Naive B cell (primary cell): ENCODE data around the gene AIG1. TPM values are rescaled to one million over a fixed set of nuclear protein-coding genes. Genes with fewer than 3 reads are reported as not detected.

Experiments
- ATAC-seq, 2 donors: fragments of 150-1000 bp; cut with Tn5 transposase; 2 replicates each; pipeline ENCODE4 v1.10.0; 2021; ENCODE audit warnings: low read depth in 2 of 2, mild to moderate bottlenecking in 2 of 2, moderate library complexity in 2 of 2
- DNase-seq: peaks from one replicate; pipeline ENCODE4 v3.0.0; 2022
- H3K27ac Mint-ChIP-seq, 6 donors: one replicate each; pipeline ENCODE4 v1.8.0; 2020 to 2022; ENCODE audit warnings: mild to moderate bottlenecking in 6 of 6, mixed read lengths in 6 of 6, moderate library complexity in 5 of 6, inconsistent platforms in 2 of 6
- H3K27me3 Mint-ChIP-seq, 3 donors: one replicate each; pipeline ENCODE4 v1.8.0; 2021 to 2022; ENCODE audit warnings: mixed read lengths in 3 of 3, mild to moderate bottlenecking in 1 of 3
- H3K36me3 Mint-ChIP-seq, 2 donors: one replicate each; pipeline ENCODE4 v1.8.0; 2020 to 2022; ENCODE audit warnings: mixed read lengths in 2 of 2, inconsistent platforms in 1 of 2, mild to moderate bottlenecking in 1 of 2
- H3K4me1 Mint-ChIP-seq, 3 donors: one replicate each; pipeline ENCODE4 v1.8.0; 2020 to 2022; ENCODE audit warnings: mixed read lengths in 3 of 3, inconsistent platforms in 1 of 3, mild to moderate bottlenecking in 1 of 3, moderate library complexity in 1 of 3
- H3K4me3 Mint-ChIP-seq, 8 donors: one replicate each; pipeline ENCODE4 v1.8.0; 2020 to 2022; ENCODE audit warnings: mild to moderate bottlenecking in 8 of 8, mixed read lengths in 8 of 8, moderate library complexity in 8 of 8, inconsistent platforms in 2 of 8
- H3K9me3 Mint-ChIP-seq, 7 donors: one replicate each; pipeline ENCODE4 v1.8.0; 2020 to 2022; ENCODE audit warnings: mixed read lengths in 7 of 7, mild to moderate bottlenecking in 5 of 7, inconsistent platforms in 2 of 7, moderate library complexity in 1 of 7
- polyA plus RNA-seq, 6 donors: library from polyadenylated mRNA; unstranded; fragments of 300-500 nt; fragmentation: Illumina TruSeq; gene quantifications; one replicate each; pipeline ENCODE4 v1.2.3, GENCODE V29; 2021; ENCODE audit warnings: low read depth in 6 of 6

The AIG1 gene
- polyA plus RNA-seq, 6 donors from 2014 or later: 8.2 to 14.7 (median 12.3) TPM

- Mint-ChIP-seq H3K36me3 (no peaks in the 10 kb centered on the region), H3K9me3 (peaks cover 0 to 4% (median 0%) of the 10 kb centered on the region in 7 donors), H3K4me3 (no peak overlapping the region), H3K27me3 (no peaks in the 10 kb centered on the region), H3K4me1 (peaks cover 5 to 12% (median 12%) of the 10 kb centered on the region in 3 donors), H3K27ac (no peak overlapping the region)
- no peak for DNase-seq
- ATAC-seq: no peak
These were observed 48.5 kb downstream of the AIG1 start for GRCh38 chr6:143109196-143109595.

- Mint-ChIP-seq H3K27ac (peak overlapping the region in 1 of 6 donors; percentile 0), H3K4me1 (peaks cover 5 to 12% (median 12%) of the 10 kb centered on the region in 3 donors), H3K27me3 (no peaks in the 10 kb centered on the region), H3K36me3 (no peaks in the 10 kb centered on the region), H3K4me3 (peak overlapping the region in 1 of 8 donors; percentile 25), H3K9me3 (peaks cover 0 to 4% (median 0%) of the 10 kb centered on the region in 7 donors)
- ATAC-seq (no peak), DNase-seq (no peak)
These were observed 49.9 kb downstream of the AIG1 start for GRCh38 chr6:143110572-143110971.

GRCh38 chr6:143110996-143111395 lies 50.3 kb downstream of the AIG1 start:
- Mint-ChIP-seq H3K27ac (no peak overlapping the region), H3K27me3 (no peaks in the 10 kb centered on the region), H3K9me3 (peaks cover 0 to 4% (median 0%) of the 10 kb centered on the region in 7 donors), H3K36me3 (no peaks in the 10 kb centered on the region), H3K4me3 (no peak overlapping the region), H3K4me1 (peaks cover 5 to 12% (median 12%) of the 10 kb centered on the region in 3 donors)
- no peak for ATAC-seq
- no peak for DNase-seq

- Mint-ChIP-seq H3K9me3 (peaks cover 0 to 4% (median 0%) of the 10 kb centered on the region in 7 donors), H3K4me1 (peaks cover 5 to 12% (median 12%) of the 10 kb centered on the region in 3 donors), H3K4me3 (no peak overlapping the region), H3K36me3 (no peaks in the 10 kb centered on the region), H3K27me3 (no peaks in the 10 kb centered on the region), H3K27ac (peak overlapping the region in 1 of 6 donors; percentile 1)
- no peak for ATAC-seq
- no peak for DNase-seq
These were observed 50.8 kb downstream of the AIG1 start for GRCh38 chr6:143111443-143111842.

GRCh38 chr6:143112084-143112768 lies 51.5 kb downstream of the AIG1 start:
- H3K36me3 Mint-ChIP-seq: peaks cover 0 to under 1% of the 10 kb centered on the region in 2 donors
- peaks cover 5 to 12% (median 12%) of the 10 kb centered on the region in 3 donors for H3K4me1 Mint-ChIP-seq
- peak overlapping the region in 1 of 8 donors; percentile 10 for H3K4me3 Mint-ChIP-seq
- DNase-seq: no peak
- no peak for ATAC-seq
- H3K9me3 Mint-ChIP-seq: peaks cover 0 to 4% (median 0%) of the 10 kb centered on the region in 7 donors
- no peaks in the 10 kb centered on the region for H3K27me3 Mint-ChIP-seq
- peak overlapping the region in 1 of 6 donors; percentile 4 for H3K27ac Mint-ChIP-seq

GRCh38 chr6:143112837-143113236 lies 52.1 kb downstream of the AIG1 start:
- peaks cover 0 to 4% of the 10 kb centered on the region in 2 donors for H3K36me3 Mint-ChIP-seq
- H3K27ac Mint-ChIP-seq: no peak overlapping the region
- no peak for DNase-seq
- no peak overlapping the region for H3K4me3 Mint-ChIP-seq
- H3K9me3 Mint-ChIP-seq: peaks cover 0 to 4% (median 0%) of the 10 kb centered on the region in 7 donors
- H3K4me1 Mint-ChIP-seq: peaks cover 5 to 12% (median 12%) of the 10 kb centered on the region in 3 donors
- H3K27me3 Mint-ChIP-seq: no peaks in the 10 kb centered on the region
- ATAC-seq: no peak

GRCh38 chr6:143115728-143116127 lies 55.0 kb downstream of the AIG1 start:
- no peak for ATAC-seq
- no peak for DNase-seq
- H3K36me3 Mint-ChIP-seq: peaks cover 0 to 4% of the 10 kb centered on the region in 2 donors
- H3K27ac Mint-ChIP-seq: no peak overlapping the region
- H3K4me1 Mint-ChIP-seq: peaks cover under 1 to 7% (median 6%) of the 10 kb centered on the region in 3 donors
- H3K9me3 Mint-ChIP-seq: peaks cover 0 to 11% (median 0%) of the 10 kb centered on the region in 7 donors
- H3K27me3 Mint-ChIP-seq: no peaks in the 10 kb centered on the region
- no peak overlapping the region for H3K4me3 Mint-ChIP-seq

- Mint-ChIP-seq H3K27ac (no peak overlapping the region), H3K4me1 (peaks cover 0 to 3% (median 3%) of the 10 kb centered on the region in 3 donors), H3K27me3 (no peaks in the 10 kb centered on the region), H3K4me3 (no peak overlapping the region), H3K9me3 (peaks cover 2 to 17% (median 6%) of the 10 kb centered on the region in 7 donors), H3K36me3 (peaks cover 10 to 11% of the 10 kb centered on the region in 2 donors)
- ATAC-seq: no peak
- DNase-seq: no peak
These were observed 56.4 kb downstream of the AIG1 start for GRCh38 chr6:143117108-143117507.

- DNase-seq: no peak
- no peak for ATAC-seq
- Mint-ChIP-seq H3K9me3 (peaks cover 2 to 17% (median 6%) of the 10 kb centered on the region in 7 donors), H3K27ac (no peak overlapping the region), H3K27me3 (no peaks in the 10 kb centered on the region), H3K36me3 (peaks cover 10 to 11% of the 10 kb centered on the region in 2 donors), H3K4me1 (no peaks in the 10 kb centered on the region), H3K4me3 (no peak overlapping the region)
These were observed 58.6 kb downstream of the AIG1 start for GRCh38 chr6:143119260-143119659.

GRCh38 chr6:143123081-143123480 lies 62.4 kb downstream of the AIG1 start:
- ATAC-seq (no peak), DNase-seq (no peak)
- Mint-ChIP-seq H3K36me3 (peaks cover 10 to 11% of the 10 kb centered on the region in 2 donors), H3K4me1 (no peaks in the 10 kb centered on the region), H3K4me3 (no peak overlapping the region), H3K9me3 (peaks cover 2 to 17% (median 7%) of the 10 kb centered on the region in 7 donors), H3K27me3 (no peaks in the 10 kb centered on the region), H3K27ac (no peak overlapping the region)

- DNase-seq: no peak
- Mint-ChIP-seq H3K36me3 (peaks cover 10 to 15% of the 10 kb centered on the region in 2 donors), H3K27me3 (no peaks in the 10 kb centered on the region), H3K4me3 (no peak overlapping the region), H3K9me3 (peaks cover 2 to 17% (median 7%) of the 10 kb centered on the region in 7 donors), H3K4me1 (no peaks in the 10 kb centered on the region), H3K27ac (no peak overlapping the region)
- no peak for ATAC-seq
These were observed 63.3 kb downstream of the AIG1 start for GRCh38 chr6:143123941-143124340.

- no peaks in the 10 kb centered on the region for H3K4me1 Mint-ChIP-seq
- DNase-seq (no peak), ATAC-seq (no peak)
- no peak overlapping the region for H3K27ac Mint-ChIP-seq
- H3K36me3 Mint-ChIP-seq: peaks cover 10 to 15% of the 10 kb centered on the region in 2 donors
- no peak overlapping the region for H3K4me3 Mint-ChIP-seq
- no peaks in the 10 kb centered on the region for H3K27me3 Mint-ChIP-seq
- H3K9me3 Mint-ChIP-seq: peaks cover 2 to 14% (median 10%) of the 10 kb centered on the region in 7 donors
These were observed 64.8 kb downstream of the AIG1 start for GRCh38 chr6:143125455-143125854.

GRCh38 chr6:143125864-143126573 lies 65.3 kb downstream of the AIG1 start:
- Mint-ChIP-seq H3K27ac (peak overlapping the region in 2 of 6 donors; percentile 27 to 68), H3K4me3 (no peak overlapping the region), H3K9me3 (peaks cover 5 to 14% (median 9%) of the 10 kb centered on the region in 7 donors), H3K27me3 (no peaks in the 10 kb centered on the region), H3K36me3 (peaks cover 13 to 18% of the 10 kb centered on the region in 2 donors), H3K4me1 (no peaks in the 10 kb centered on the region)
- ATAC-seq (no peak), DNase-seq (no peak)

GRCh38 chr6:143126574-143126941 lies 65.9 kb downstream of the AIG1 start:
- no peak overlapping the region for H3K4me3 Mint-ChIP-seq
- ATAC-seq (no peak), DNase-seq (no peak)
- no peaks in the 10 kb centered on the region for H3K27me3 Mint-ChIP-seq
- H3K4me1 Mint-ChIP-seq: no peaks in the 10 kb centered on the region
- no peak overlapping the region for H3K27ac Mint-ChIP-seq
- peaks cover 13 to 18% of the 10 kb centered on the region in 2 donors for H3K36me3 Mint-ChIP-seq
- peaks cover 3 to 14% (median 9%) of the 10 kb centered on the region in 7 donors for H3K9me3 Mint-ChIP-seq
